ENCODE results near the gene MOK. TPM values are rescaled to one million over a fixed set of nuclear protein-coding genes. Genes with fewer than 3 reads are reported as not detected.

MOK gene
- total RNA-seq, 1 donor from 2014 or later: 6.5 TPM

- Mint-ChIP-seq H3K27ac (ENCODE audit: unreplicated experiment) (no peak overlapping the region), H3K4me1 (ENCODE audit: low read depth, unreplicated experiment) (no peaks in the 10 kb centered on the region), H3K9me3 (ENCODE audit: unreplicated experiment) (peaks cover 2% of the 10 kb centered on the region), H3K36me3 (ENCODE audit: unreplicated experiment) (peaks cover 6% of the 10 kb centered on the region), H3K27me3 (ENCODE audit: unreplicated experiment) (peaks cover 2% of the 10 kb centered on the region), H3K4me3 (ENCODE audit: unreplicated experiment) (no peak overlapping the region)
- TF ChIP-seq CTCF (IDR thresholded peaks at IDR 0.05; ENCODE audit: partially characterized antibody, unreplicated experiment): no peak
- DNase-seq: no peak
Observed at GRCh38 chr14:102256716-102257115, 48.2 kb downstream of the MOK start.

GRCh38 chr14:102255401-102256190 is 49.4 kb downstream of the MOK start:
- Mint-ChIP-seq H3K27ac (ENCODE audit: unreplicated experiment) (no peak overlapping the region), H3K27me3 (ENCODE audit: unreplicated experiment) (peaks cover 2% of the 10 kb centered on the region), H3K4me3 (ENCODE audit: unreplicated experiment) (no peak overlapping the region), H3K4me1 (ENCODE audit: low read depth, unreplicated experiment) (no peaks in the 10 kb centered on the region), H3K36me3 (ENCODE audit: unreplicated experiment) (peaks cover 6% of the 10 kb centered on the region), H3K9me3 (ENCODE audit: unreplicated experiment) (peaks cover 2% of the 10 kb centered on the region)
- no peak for DNase-seq
- no peak for TF ChIP-seq CTCF (IDR thresholded peaks at IDR 0.05; ENCODE audit: partially characterized antibody, unreplicated experiment)

GRCh38 chr14:102252834-102253801 is 51.8 kb downstream of the MOK start:
- H3K36me3 Mint-ChIP-seq (ENCODE audit: unreplicated experiment): peaks cover 2% of the 10 kb centered on the region
- no peak for TF ChIP-seq CTCF (IDR thresholded peaks at IDR 0.05; ENCODE audit: partially characterized antibody, unreplicated experiment)
- H3K4me1 Mint-ChIP-seq (ENCODE audit: low read depth, unreplicated experiment): no peaks in the 10 kb centered on the region
- H3K9me3 Mint-ChIP-seq (ENCODE audit: unreplicated experiment): peaks cover 2% of the 10 kb centered on the region
- no peak overlapping the region for H3K27ac Mint-ChIP-seq (ENCODE audit: unreplicated experiment)
- no peak overlapping the region for H3K4me3 Mint-ChIP-seq (ENCODE audit: unreplicated experiment)
- H3K27me3 Mint-ChIP-seq (ENCODE audit: unreplicated experiment): peaks cover 2% of the 10 kb centered on the region
- no peak for DNase-seq

- no peak for DNase-seq
- no peak overlapping the region for H3K27ac Mint-ChIP-seq (ENCODE audit: unreplicated experiment)
- H3K4me1 Mint-ChIP-seq (ENCODE audit: low read depth, unreplicated experiment): no peaks in the 10 kb centered on the region
- peaks cover 2% of the 10 kb centered on the region for H3K27me3 Mint-ChIP-seq (ENCODE audit: unreplicated experiment)
- TF ChIP-seq CTCF (IDR thresholded peaks at IDR 0.05; ENCODE audit: partially characterized antibody, unreplicated experiment): no peak
- H3K36me3 Mint-ChIP-seq (ENCODE audit: unreplicated experiment): no peaks in the 10 kb centered on the region
- no peaks in the 10 kb centered on the region for H3K9me3 Mint-ChIP-seq (ENCODE audit: unreplicated experiment)
- no peak overlapping the region for H3K4me3 Mint-ChIP-seq (ENCODE audit: unreplicated experiment)
Observed at GRCh38 chr14:102251161-102251560, 53.8 kb downstream of the MOK start.

Data from glutamatergic neuron (in vitro differentiated cells).